OCI-LY7 (cell line): ENCODE results near the gene DDX25. TPM values are rescaled to one million over a fixed set of nuclear protein-coding genes. Genes with fewer than 3 reads are reported as not detected.

Source experiments
- BruUV-seq: library from RNA; stranded (reverse); fragments of 400-500 nt; replicated peaks from 2 replicates; lab custom pipeline; 2021; lab: Mats Ljungman, UMichigan
- CTCF ChIA-PET: fragments of 300-600 bp; sonication (Branson Sonifier 250); formaldehyde crosslinking; loops from one replicate; lab custom pipeline; 2022; ENCODE audit warnings: antibody characterized with exemption; ENCODE audit not compliant: unreplicated experiment; lab: Charles Lee
- POLR2A ChIA-PET: fragments of 300-600 bp; sonication (Branson Sonifier 250); formaldehyde crosslinking; loops from one replicate; lab custom pipeline; 2022; ENCODE audit warnings: antibody characterized with exemption; lab: Charles Lee
- DNase-seq: peaks from one replicate; pipeline ENCODE4 v3.0.0-alpha.2; 2015; ENCODE audit warnings: low spot score
- H2AFZ ChIP-seq: fragments of 200-600 bp; sonication (generic), shearing (Covaris generic); 2 replicates; pipeline ENCODE4 v1.6.1; 2014; ENCODE audit warnings: mild to moderate bottlenecking, antibody characterized with exemption, low read length, moderate library complexity
- H3K27ac ChIP-seq: fragments of 200-600 bp; sonication (generic); 2 replicates; pipeline ENCODE4 v1.5.1; 2014; ENCODE audit warnings: mixed run types, low read depth, mild to moderate bottlenecking, moderate library complexity, low read length, inconsistent platforms; ENCODE audit not compliant: poor library complexity, severe bottlenecking
- H3K36me3 ChIP-seq: fragments of 200-600 bp; sonication (generic); 2 replicates; pipeline ENCODE4 v1.6.1; 2014; ENCODE audit warnings: mild to moderate bottlenecking, antibody characterized with exemption, low read length, moderate library complexity, mixed read lengths; ENCODE audit not compliant: insufficient read depth
- H3K4me1 ChIP-seq: fragments of 200-600 bp; sonication (generic); 2 replicates; pipeline ENCODE4 v1.5.1; 2014; ENCODE audit warnings: mild to moderate bottlenecking, low read length; ENCODE audit not compliant: insufficient read depth, poor library complexity, severe bottlenecking
- H3K4me2 ChIP-seq: fragments of 200-600 bp; sonication (generic); 2 replicates; pipeline ENCODE4 v1.6.1; 2014; ENCODE audit warnings: mild to moderate bottlenecking, low read length
- H3K4me3 ChIP-seq: fragments of 200-600 bp; sonication (generic); 2 replicates; pipeline ENCODE4 v1.5.1; 2014; ENCODE audit warnings: mild to moderate bottlenecking, low read depth, low read length; ENCODE audit not compliant: poor library complexity, severe bottlenecking
- H3K79me2 ChIP-seq: fragments of 200-600 bp; sonication (generic); 2 replicates; pipeline ENCODE4 v1.6.1; 2016; ENCODE audit warnings: low read depth, mild to moderate bottlenecking, low read length, moderate library complexity, mixed read lengths; ENCODE audit not compliant: insufficient read depth
- H3K9me2 ChIP-seq: fragments of 200-600 bp; sonication (generic); 2 replicates; pipeline ENCODE4 v1.6.1; 2016; ENCODE audit warnings: mild to moderate bottlenecking, low read length, mixed read lengths; ENCODE audit not compliant: insufficient read depth
- H3K9me3 ChIP-seq: fragments of 200-600 bp; sonication (generic); 2 replicates; pipeline ENCODE4 v1.6.1; 2014; ENCODE audit warnings: mild to moderate bottlenecking, mixed run types, low read length, mixed read lengths
- H4K20me1 ChIP-seq: fragments of 200-600 bp; sonication (generic); 2 replicates; pipeline ENCODE4 v1.6.1; 2014; ENCODE audit warnings: mild to moderate bottlenecking, antibody characterized with exemption, low read length, moderate library complexity, mixed read lengths; ENCODE audit not compliant: insufficient read depth
- EZH2phosphoT487 ChIP-seq: fragments of 200-600 bp; sonication (generic); IDR thresholded peaks from 2 replicates; pipeline ENCODE4 v1.6.1; 2018; ENCODE audit warnings: low read depth, borderline replicate concordance, mild to moderate bottlenecking, mixed run types, antibody characterized with exemption, low read length, moderate library complexity, mixed read lengths
- intact Hi-C: fragments of 100-400 bp; cut with micrococcal nuclease; formaldehyde crosslinking; loops from one replicate; pipeline ENCODE4 v1.10.0; 2022; ENCODE audit not compliant: unreplicated experiment
- total RNA-seq, 2 experiments: library from RNA; depleted of rRNA in 1 of 2; stranded (reverse); fragments of >200 nt in 1 of 2; shearing (Covaris generic) in 1 of 2; gene quantifications; 2 replicates each; pipeline ENCODE4 v1.2.3, GENCODE V29; 2014 to 2022
- TF ChIP-seq, protein P1 (sequence below): fragments of 200-600 bp; sonication (generic); conservative IDR thresholded peaks from 2 replicates; pipeline ENCODE4 v1.5.1; 2014; ENCODE audit warnings: mild to moderate bottlenecking, antibody characterized with exemption, low read length, moderate library complexity, mixed read lengths

Gene DDX25
- total RNA-seq, 2 experiments from 2014 or later: 0.13 TPM; not detected in 1

GRCh38 chr11:125892071-125892470 lies 12.2 kb upstream of the DDX25 start:
- no TSS peak for BruUV-seq
- CTCF ChIA-PET: no interaction called here
- Histone ChIP-seq H3K9me3 (no peaks in the 10 kb centered on the region), H3K4me3 (no peak overlapping the region), H2AFZ (no peak overlapping the region), H4K20me1 (peaks cover 10% of the 10 kb centered on the region), H3K36me3 (peaks cover 72% of the 10 kb centered on the region), H3K9me2 (no peaks in the 10 kb centered on the region), H3K4me2 (no peak overlapping the region), H3K4me1 (peaks cover 32% of the 10 kb centered on the region), H3K79me2 (peaks cover 88% of the 10 kb centered on the region), H3K27ac (no peak overlapping the region)
- intact Hi-C loops: no loop called here
- no peak for DNase-seq
- POLR2A ChIA-PET: no interaction called here
- TF ChIP-seq EZH2phosphoT487: no peak
- TF ChIP-seq, protein P1, sequence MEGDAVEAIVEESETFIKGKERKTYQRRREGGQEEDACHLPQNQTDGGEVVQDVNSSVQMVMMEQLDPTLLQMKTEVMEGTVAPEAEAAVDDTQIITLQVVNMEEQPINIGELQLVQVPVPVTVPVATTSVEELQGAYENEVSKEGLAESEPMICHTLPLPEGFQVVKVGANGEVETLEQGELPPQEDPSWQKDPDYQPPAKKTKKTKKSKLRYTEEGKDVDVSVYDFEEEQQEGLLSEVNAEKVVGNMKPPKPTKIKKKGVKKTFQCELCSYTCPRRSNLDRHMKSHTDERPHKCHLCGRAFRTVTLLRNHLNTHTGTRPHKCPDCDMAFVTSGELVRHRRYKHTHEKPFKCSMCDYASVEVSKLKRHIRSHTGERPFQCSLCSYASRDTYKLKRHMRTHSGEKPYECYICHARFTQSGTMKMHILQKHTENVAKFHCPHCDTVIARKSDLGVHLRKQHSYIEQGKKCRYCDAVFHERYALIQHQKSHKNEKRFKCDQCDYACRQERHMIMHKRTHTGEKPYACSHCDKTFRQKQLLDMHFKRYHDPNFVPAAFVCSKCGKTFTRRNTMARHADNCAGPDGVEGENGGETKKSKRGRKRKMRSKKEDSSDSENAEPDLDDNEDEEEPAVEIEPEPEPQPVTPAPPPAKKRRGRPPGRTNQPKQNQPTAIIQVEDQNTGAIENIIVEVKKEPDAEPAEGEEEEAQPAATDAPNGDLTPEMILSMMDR: no peak

DNA sequence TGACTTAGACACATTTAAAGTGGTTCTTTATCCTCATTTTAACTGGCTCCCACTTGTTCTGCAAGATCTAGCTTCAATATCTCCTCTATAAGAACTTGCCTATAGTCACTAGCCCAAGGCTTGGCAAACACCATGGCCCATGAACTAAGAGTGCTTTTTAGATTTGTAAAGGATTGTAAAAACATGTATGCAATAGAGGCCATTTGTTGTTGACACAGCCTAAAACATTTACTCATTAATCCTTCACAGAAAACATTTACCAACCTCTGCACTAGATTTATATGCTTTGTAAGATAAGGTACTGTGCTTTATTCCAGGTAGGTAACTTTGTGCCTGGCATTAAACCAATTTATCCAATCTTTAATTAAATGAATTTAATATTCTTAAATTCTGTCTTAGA lies 11.3 kb upstream of the DDX25 start:
- no peaks in the 10 kb centered on the region for H3K9me2 ChIP-seq
- no peak for TF ChIP-seq EZH2phosphoT487
- TF ChIP-seq, protein P1: no peak

DNA sequence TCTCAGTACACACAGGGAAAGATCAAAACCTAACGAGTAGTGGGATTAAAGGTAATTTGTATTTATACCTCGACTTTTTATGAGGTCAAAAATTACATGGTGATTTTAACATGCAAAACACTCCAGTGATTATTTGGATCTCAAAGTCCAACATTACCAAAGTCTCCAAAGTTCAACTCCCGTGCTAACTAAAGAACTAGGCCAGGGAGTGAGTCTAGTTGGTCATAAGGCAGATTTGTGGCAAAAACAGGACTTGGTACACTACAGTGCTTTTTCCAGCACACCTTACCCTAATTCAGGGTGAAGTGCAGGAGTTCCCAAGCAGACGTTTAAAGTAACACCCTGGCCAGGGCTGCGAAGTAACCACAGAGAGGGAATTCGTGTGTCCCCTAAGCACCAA lies 2.4 kb upstream of the DDX25 start:
- Histone ChIP-seq H3K4me3 (no peak overlapping the region), H4K20me1 (peaks cover 7% of the 10 kb centered on the region; the same call in 1 of the 2 replicates), H3K4me2 (no peak overlapping the region; the same call in 1 of the 2 replicates), H3K36me3 (peaks cover 47% of the 10 kb centered on the region), H3K79me2 (peaks cover 39% of the 10 kb centered on the region; the same call in 1 of the 2 replicates), H3K9me2 (no peaks in the 10 kb centered on the region), H3K27ac (no peak overlapping the region), H3K9me3 (no peaks in the 10 kb centered on the region), H3K4me1 (peaks cover 8% of the 10 kb centered on the region), H2AFZ (no peak overlapping the region)
- POLR2A ChIA-PET: no interaction called here
- intact Hi-C loops: no loop called here
- CTCF ChIA-PET: no interaction called here
- no peak for DNase-seq
- BruUV-seq: no TSS peak
- TF ChIP-seq EZH2phosphoT487: no peak
- TF ChIP-seq, protein P1: no peak

More for the DNA sequence above, 11.3 kb upstream of the DDX25 start:
- peaks cover 79% of the 10 kb centered on the region for H3K36me3 ChIP-seq
- ChIA-PET POLR2A (interaction anchor here (1.0 kb wide), 1 partner anchor 9 kb away, joined by 3 read pairs; no protein-coding TSS in a partner anchor), CTCF (no interaction called here)
- H3K4me1 ChIP-seq: peaks cover 32% of the 10 kb centered on the region
- no peak overlapping the region for H3K4me2 ChIP-seq
- no TSS peak for BruUV-seq
- no peak overlapping the region for H3K27ac ChIP-seq
- H3K9me3 ChIP-seq: no peaks in the 10 kb centered on the region
- no peak for DNase-seq
- H4K20me1 ChIP-seq: peaks cover 14% of the 10 kb centered on the region
- peaks cover 97% of the 10 kb centered on the region for H3K79me2 ChIP-seq
- H2AFZ ChIP-seq: no peak overlapping the region
- H3K4me3 ChIP-seq: no peak overlapping the region
- intact Hi-C loops: no loop called here
